GM19452 (cell line): Measurements from ENCODE around the gene SNED1.

Source experiments
- ATAC-seq: cut with Tn5 transposase; IDR thresholded peaks from one replicate; pipeline ENCODE4 v1.9.1; 2021; ENCODE audit not compliant: unreplicated experiment

The SNED1 gene

DNA sequence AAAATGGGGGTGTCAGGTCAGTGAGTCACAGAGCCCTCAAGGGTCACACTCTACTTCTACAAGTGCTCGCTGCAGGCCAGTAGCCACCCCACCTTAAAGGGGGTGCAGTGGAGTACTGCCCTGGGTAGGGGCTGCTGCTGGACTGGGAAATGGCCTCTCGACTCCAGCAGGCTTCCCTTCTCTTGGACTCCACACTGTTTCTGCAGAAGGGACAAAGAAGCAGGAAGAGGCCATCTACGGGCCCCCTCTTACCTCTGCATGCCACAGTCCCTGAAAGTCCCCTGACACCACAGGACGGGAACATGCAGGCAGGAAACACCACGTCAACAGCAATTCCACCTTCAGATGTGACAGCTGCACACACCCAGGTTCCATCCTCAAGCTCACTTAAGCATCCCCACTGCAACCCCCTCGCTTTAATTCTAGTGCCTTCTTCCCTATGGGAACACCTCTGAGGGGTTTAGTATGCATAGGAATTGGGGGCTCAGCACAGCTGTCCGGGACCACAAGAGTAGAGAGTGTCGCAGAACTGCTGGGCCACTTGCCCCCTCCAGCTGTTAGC lies 22.3 kb downstream of the SNED1 start:
- no peak for ATAC-seq

DNA sequence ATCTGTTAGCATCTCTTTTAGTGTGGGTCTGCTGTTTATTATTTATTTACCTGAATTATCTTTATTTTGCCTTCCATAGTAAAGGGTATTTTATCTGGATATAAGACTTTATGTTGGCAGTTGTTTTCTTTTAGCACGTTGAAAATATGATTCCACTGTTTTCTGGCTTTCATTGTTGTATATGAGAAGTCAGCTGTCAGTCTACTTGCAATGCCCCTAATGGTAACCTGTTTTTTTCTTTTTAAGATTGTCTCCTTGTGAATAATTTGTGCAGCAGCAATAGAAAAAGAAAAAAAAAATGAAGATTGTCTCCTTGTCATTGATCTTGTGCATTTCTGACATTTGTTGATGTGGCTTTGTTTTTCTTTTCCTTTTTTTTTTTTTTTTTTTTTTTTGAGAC lies 27.2 kb downstream of the SNED1 start:
- ATAC-seq: no peak

DNA sequence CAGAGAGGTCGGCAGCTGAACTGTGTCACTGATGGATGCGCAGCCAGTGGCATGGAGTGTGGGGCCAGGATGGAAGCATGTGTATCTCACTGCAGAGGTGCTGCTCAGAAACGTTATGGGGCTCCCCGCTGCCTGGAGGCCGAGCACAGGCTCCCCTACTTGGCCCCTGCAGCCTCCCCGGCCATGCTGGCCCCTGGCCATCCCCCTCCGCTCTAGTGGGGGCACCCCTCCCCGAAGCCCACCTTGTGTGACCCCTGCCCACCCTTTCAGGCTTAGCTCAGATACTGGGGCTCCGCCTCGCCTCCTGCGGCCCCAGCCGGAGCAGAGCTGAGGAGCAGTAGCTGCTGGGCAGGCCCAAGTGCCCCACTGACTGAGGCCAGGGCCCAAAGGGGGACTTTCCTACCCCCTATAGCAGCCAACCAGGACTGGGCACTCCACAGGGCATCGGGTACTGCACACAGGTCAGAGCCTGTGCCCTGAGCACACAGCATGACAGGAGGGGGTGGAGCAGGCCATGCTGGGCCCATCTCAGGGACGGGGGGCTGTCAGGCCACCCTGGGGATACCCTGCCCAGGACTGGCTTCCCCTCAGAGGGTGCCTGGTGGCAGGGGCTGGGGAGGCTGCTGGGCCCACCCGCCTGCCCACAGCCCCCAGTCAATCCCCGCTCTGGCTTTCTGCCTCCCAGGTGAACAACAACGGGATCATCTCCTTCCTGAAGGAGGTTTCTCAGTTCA lies 31.3 kb downstream of the SNED1 start:
- ATAC-seq: no peak

DNA sequence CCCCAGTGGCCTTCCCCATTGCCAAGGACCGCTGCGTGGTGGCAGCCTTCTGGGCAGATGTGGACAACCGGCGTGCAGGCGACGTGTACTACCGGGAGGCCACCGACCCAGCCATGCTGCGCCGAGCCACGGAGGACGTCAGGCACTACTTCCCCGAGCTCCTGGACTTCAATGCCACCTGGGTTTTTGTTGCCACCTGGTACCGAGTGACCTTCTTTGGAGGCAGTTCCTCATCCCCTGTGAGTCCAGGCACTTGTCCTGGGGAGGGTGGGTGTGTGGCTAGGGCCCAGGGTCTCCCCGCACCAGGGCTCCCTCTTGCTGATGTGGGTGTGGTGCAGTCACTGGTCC lies 31.9 kb downstream of the SNED1 start:
- ATAC-seq: no peak

DNA sequence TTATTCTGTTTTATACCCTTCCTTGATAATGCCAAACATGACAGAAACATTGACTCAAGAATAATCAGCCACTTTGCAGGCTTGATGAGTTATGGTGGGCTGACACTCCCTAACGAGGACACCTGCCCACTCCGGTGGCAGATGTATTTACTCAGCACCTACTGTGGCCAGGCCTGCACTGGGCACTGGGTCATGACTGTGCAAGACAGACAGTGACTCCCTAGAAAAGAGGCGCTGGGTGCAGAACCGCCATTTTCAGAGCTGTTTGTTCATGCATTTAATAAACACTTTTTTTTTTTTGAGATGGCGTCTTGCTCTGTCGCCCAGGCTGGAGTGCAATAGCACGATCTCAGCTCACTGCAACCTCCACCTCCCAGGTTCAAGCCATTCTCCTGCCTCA lies 32.5 kb downstream of the SNED1 start:
- no peak for ATAC-seq

DNA sequence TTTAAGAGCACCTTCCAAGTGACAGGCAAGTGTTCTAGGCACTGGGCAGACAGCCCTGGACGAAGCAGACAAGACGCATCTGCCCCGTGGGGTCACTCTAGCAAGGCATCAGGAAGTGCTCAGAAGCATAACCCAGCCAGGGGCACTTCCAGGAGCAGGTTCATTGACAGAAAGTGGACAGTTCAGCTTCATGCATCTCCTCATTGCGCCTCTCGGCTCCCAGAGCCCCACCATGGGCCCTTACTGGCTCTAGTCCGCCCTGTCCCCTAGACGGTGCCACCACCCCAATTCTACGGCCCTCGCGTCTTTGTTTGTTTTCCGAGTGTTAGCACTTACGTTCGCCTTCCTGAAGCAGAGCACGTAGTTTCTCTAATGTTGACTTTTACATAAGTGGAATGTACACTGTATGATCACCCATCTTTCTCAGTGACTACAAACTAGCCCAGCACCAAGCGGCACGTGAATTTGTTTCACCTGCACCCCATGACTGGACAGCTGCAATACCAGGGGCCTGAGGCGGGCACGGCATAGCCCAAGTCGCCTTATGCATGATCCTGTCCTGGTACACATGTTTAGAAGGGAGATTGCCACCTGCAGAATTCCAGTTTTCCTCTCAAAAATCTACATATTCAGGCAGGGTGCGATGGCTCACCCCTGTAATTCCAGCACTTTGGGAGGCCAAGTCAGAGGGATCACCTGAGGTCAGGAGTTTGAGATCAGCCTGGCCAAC lies 33.2 kb downstream of the SNED1 start:
- ATAC-seq: no peak

DNA sequence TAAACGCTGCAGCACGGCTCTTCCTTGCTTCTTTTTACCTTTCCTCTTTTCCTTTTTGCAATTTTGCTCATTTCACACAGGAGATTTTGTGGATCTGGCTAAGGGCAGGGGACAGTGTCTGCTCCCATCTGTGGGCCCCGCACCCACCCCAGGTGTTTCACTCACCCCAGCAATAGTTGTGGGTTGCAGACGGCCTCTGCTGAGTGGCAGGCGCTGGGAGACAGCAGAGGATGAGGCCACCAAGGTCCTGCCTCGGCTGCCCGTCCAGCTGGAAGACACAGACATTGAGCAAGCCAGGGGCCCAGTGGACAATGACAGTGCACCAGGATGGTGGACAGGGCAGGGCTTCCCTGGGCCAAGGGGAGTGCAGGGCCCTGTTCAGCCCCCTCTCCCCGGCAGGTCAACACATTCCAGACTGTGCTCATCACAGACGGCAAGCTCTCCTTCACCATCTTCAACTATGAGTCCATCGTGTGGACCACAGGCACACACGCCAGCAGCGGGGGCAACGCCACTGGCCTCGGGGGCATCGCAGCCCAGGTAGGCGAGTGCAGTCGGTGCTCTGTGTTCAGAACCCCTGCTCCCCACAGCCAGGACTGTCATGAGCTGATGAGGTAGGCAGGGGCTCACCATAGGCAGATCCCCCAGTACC lies 35.0 kb downstream of the SNED1 start:
- no peak for ATAC-seq

DNA sequence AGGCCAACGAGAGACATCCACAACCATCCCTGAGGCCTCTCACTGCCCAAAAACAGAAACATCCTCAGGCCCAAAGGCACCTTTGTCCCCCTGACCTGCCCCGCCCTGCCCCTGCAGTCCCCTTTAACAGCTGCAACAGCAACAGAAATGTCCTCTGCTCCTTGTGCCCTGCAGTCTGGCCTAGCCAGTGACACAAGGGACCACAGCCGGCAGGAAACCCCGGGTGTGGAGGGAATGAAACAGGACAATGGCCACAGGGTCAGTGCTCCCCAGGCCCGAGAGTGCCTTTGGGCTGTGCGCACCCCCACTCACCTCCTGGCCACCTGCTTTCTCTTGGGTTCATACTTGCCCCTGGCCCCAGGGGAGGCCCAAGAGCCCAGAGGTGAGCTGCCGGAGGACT lies 35.6 kb downstream of the SNED1 start:
- no peak for ATAC-seq

DNA sequence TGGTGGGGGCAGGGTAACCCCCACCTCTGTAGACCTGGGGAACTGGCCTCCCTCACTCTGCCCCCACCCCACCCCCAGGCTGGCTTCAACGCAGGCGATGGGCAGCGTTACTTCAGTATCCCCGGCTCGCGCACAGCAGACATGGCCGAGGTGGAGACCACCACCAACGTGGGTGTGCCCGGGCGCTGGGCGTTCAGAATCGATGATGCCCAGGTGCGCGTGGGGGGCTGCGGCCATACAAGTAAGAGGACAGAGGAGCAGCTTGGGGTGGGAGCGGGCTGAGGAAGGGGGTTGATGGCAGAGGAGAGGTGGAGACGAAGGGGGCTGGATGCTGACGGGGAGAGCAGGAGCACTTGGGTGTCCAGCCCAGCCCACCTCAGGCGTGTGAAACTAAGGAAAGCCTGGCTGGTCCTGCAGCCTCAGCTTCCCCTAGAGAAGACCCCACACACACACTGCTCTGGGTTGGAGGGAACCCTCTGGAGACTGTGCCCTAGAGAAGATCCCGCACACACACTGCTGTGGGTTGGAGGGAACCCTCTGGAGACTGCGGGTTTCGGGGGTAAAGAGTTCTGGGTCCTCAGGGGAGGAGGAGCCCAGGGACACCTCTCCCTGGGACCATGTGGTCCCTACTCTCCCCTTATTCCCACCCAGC lies 36.2 kb downstream of the SNED1 start:
- no peak for ATAC-seq

DNA sequence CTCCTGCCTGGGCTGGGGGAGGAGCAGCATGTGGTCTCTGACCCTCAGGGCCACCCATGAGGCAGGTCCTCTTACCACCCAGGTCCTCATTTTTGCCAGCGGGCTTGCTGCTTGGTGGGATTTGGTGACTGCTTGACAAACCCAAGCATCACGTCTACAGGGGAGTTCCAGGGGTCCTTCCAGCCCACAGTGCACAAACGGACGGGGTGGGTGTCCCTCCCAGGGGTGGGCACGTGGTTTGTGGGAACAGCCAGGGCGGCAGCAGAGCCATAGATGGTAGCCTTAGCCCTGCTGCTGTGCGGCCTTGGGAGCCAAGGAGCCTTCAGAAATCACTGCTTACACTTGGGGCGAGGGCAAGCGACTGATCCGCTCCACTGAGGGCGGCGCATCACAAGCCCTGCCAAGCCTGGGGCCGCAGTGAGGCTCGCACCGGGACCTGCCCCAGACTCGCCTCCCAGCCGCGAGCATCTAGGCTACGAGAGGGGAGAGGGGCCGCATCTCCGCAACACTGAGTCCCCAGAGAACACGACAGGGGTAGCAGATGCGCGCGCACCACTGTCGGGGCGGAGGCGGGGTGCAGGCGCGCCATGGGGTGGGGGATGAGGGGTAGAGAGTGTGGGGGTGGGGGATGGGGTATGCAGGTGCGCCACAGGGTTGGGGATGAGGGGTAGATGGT lies 36.9 kb downstream of the SNED1 start:
- no peak for ATAC-seq

DNA sequence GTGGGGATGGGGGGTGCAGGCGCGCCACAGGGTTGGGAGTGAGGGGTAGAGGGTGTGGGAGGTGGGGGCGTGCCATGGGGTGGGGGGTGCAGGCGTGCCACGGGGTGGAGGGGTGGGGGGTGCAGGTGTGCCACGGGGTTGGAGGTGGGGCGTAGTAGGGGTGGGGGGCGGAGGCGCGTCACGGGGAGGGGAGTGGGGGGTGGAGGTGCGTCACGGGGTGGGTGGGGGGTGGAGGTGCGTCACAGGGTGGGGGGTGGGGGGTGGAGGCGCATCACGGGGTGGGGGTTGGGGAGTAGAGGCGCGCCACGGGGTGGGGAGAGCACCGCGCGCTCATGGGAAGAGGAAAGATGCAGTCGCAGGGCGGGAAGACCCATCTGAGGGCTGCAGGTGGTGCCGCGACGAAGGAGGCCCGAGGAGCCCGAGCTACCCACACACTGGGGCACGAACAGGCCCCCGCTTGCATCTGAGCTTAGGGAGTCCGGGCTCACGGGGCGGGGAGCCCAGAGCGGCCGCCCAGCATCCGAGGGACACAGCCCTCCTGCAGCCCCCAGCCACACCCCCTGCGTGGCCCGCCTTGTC lies 37.5 kb downstream of the SNED1 start:
- no peak for ATAC-seq

DNA sequence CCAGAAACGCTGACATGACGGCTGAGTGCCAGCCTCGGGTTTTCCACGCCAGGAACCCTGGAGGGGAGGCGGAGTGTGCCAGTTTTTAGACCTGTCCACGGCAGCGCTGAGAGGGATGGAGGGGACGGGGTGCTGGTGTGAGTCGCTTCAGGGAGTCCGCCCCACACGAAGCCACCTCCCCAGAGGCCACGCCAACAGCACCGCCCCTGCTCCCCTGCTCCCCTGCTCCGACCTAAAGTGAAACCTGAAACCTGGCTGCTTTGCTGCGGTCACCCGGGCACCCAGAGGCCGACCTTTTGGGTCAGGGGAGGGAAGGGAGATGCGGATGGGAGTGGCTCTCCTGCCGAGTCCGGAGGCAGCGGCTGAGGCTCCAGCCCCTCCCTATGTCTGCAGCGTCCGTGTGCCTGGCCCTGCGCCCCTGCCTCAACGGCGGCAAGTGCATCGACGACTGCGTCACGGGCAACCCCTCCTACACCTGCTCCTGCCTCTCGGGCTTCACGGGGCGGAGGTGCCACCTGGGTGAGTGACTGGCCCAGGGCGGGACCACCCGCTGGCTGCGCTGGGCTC lies 38.1 kb downstream of the SNED1 start:
- peak; percentile 75 for ATAC-seq

DNA sequence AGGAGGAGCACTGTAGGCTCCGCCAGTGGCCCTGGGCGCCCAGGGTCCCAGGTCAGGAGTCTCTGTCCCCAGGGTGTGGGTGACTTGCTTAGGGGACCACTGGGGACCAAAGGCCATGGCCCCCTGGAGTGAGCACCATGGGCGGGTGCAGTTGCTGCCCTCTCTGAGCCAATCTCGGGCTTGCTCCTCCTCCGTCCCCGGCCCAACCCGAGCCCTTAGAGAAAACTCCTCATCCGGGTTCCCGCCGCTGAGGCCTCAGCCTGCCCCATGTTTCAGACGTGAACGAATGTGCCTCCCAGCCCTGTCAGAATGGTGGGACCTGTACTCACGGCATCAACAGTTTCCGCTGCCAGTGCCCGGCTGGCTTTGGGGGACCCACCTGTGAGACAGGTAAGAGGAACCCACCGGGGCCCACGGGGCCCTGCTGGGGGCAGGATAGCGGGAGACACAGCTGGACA lies 38.6 kb downstream of the SNED1 start:
- ATAC-seq: no peak

DNA sequence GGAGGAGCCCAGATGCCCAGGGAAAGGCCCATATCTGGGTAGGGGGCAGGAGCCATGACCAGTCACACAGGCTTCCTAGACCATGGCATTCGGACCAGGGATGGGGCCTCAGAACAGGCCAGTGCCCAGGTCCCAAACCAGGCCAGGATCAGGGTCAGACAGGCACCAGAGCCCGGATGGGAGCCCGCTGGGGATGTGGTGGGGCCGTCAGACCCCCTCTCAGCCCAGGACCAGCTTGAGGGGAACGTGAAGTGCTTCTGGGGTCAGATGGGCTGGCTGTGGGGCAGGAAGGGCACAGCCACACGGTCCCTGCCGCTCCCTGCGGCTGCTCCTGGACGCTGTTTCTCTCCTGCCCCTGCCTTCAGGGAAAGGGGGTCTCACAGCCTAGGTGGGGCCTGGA lies 39.1 kb downstream of the SNED1 start:
- ATAC-seq: no peak

DNA sequence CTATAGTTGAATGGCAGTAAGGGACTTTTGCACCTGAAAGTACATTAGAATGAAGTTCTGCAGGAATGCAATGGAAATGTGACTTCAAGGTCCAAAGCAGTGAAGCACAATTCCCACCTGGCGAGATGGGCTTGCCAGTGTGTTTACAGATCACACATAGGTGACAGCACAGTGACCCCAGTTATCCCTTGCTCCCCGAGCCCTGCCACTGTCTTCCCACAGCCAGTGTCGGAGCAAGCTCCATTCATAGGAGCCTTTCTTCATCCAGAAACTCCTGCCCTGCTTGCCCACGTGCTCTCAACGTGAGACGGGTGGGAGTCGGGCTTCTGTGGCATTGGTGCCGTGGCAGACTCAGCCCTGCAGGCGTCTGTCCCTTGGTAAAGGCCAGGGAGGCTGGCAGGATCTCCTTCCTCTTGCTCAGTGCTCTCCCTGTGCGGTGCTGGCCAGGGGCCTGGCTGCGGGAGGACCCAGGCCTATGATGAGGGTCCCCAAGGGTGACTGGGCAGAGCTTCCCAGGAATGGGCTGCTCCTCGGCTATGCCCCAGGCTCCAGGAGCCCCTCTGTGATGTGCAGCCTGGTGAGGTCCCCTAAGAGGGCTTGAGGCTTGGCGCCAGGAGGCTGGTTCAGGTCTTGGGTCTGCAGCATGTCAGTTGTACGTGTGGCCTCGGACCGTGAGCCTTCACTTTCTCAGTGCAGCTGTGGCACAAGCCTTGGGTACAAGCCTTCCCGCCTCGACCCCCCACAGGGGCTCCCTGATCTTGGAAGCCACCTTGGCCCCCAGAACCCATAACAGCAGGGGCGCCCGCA lies 40.2 kb downstream of the SNED1 start:
- no peak for ATAC-seq

DNA sequence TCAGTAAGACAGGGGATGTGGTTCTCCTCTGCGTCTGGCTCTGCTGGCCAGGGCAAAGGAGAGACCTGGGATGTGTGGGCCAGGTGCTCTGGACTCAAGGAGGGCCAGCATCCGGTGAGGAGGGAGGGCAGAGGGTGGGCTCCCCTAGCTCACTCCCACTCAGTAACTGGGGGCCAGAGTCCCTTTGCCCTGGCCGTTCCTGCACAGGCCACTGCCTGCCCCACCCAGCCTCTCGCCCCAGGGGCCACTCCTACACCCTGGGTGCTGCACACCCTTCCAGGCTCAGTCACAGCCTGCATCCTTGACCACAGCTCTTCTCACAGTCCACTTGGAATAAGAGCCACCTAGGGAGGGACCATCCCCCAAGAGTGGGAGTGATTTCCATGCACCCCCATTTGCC lies 41.0 kb downstream of the SNED1 start:
- ATAC-seq: no peak

DNA sequence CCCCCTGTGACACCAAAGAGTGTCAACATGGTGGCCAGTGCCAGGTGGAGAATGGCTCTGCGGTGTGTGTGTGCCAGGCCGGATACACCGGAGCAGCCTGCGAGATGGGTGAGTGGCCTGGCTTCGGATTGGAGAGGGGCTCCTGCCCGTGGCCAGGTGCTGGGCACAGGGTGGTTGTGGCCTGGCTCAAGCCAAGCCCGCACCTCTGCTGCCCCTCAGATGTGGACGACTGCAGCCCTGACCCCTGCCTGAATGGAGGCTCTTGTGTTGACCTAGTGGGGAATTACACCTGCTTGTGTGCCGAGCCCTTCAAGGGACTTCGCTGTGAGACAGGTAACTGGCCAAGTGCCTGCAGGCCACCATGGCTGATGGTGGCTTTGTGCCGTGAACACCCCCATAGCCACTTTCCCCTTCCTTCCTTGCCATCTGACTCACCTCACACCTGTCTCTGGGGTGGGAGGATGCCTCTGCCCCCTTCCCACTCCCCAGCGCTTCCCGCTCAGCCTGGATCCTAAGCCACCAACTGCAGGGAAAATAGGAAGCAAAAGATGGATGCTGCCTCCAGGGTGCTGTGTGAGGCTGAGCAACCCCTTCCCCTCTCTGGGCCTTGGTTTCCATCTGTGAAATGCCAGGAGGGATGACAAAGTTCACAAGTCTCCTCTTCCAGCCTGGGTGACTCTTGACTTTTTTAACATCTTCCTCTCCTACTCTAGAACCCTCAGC lies 41.8 kb downstream of the SNED1 start:
- no peak for ATAC-seq

DNA sequence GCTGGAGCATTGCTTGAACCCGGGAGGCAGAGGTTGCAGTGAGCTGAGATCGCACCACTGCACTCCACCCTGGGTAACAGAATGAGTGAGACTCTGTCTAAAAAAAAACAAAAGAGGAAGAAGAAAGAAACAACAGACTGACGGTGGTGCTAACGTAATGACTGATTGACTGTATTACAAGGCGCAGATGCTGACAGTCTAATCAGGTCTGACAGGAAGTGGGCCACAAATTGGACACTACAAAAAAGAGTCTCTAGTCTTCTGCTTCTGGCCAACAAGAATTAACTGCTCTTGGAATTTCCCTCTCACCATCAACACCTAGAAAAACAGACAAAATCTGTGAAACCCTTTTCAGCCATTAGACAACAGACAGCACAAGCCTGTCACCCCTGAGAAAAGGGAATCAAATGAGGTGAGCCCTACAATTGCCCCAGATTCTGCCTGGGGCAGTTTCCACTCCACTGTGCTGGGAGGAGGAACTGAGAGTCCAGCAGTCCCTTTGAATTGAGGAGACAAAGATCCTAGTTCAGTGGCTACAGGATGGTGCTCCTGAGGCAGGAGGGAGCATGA lies 43.3 kb downstream of the SNED1 start:
- peak; percentile 79 for ATAC-seq
